Cardiac fibroblast (primary cell): ENCODE measurements around the gene NIT2.

Experiments used
- DNase-seq, 2 donors: peaks; one replicate each; pipeline versions ENCODE4 v3.0.0 to v3.0.0-alpha.2; 2010; ENCODE audit warnings: low read depth in 2 of 2
- H3K4me3 ChIP-seq, 2 donors: replicated peaks in 1 of 2; 1 replicate in 1 of 2; 2 replicates in 1 of 2; pipeline ENCODE4 v1.5.1; 2011; ENCODE audit warnings: low read depth in 2 of 2, low read length in 2 of 2, mild to moderate bottlenecking in 2 of 2, moderate library complexity in 1 of 2
- CTCF ChIP-seq: IDR thresholded peaks from one replicate; pipeline ENCODE4 v1.5.1; 2011; ENCODE audit warnings: low read depth, mild to moderate bottlenecking, low read length, inconsistent platforms

The NIT2 gene

DNA sequence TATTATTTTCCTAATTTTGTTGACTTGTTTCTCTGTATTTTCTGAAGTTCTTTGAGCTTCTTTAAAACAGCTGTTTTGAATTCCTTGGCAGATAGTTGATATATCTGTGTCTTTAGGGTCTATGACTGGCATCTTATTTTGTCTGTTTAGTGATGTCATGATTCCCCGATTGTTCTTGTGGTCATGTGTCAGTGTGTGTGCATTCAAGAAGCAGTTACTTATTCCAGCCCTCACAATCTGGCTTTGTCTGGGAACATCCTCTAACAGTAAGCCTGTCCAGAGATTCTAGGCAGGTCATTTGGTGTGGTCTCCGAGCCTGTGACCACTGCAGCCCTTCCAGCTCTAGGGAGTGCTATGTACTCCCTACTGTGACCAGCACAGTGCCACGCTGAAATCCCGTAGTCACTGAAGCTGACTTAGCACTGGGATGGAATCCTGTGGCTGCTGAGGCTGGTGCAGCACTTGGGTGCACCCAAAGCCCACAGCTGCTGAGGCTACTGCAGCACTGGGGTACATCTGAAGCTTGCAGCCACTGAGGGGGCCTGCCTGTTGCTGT is 73.5 kb downstream of the NIT2 start:
- H3K4me3 ChIP-seq: no peak overlapping the region
- DNase-seq: no peak
- TF ChIP-seq CTCF: no peak
